GM23248 (cell line): ENCODE measurements around the gene SRPK2. TPM values are rescaled to one million over a fixed set of nuclear protein-coding genes. Genes with fewer than 3 reads are reported as not detected.
"Not testable (repeated sequence)": the region's sequence is repeated elsewhere in the genome, so short reads cannot be mapped to it uniquely, and the experiment has no call there.

Experiments used
- DNase-seq: peaks from one replicate; pipeline ENCODE4 v3.0.0-alpha.2; 2015
- H2AFZ ChIP-seq: fragments of 200-600 bp; sonication (generic); 2 replicates; pipeline ENCODE4 v1.6.1; 2016; ENCODE audit warnings: antibody characterized with exemption
- H3F3A ChIP-seq: fragments of 200-600 bp; sonication (generic); 2 replicates; pipeline ENCODE4 v1.6.1; 2016; ENCODE audit warnings: mild to moderate bottlenecking, antibody characterized with exemption, mixed run types; ENCODE audit not compliant: insufficient read depth
- H3K27ac ChIP-seq: fragments of 200-600 bp; sonication (generic); 2 replicates; pipeline ENCODE4 v1.5.1; 2016; ENCODE audit warnings: mild to moderate bottlenecking
- H3K27me3 ChIP-seq: fragments of 200-600 bp; sonication (generic); replicated peaks from 2 replicates; pipeline ENCODE4 v1.6.1; 2016; ENCODE audit warnings: mild to moderate bottlenecking; ENCODE audit not compliant: insufficient read depth
- H3K36me3 ChIP-seq: fragments of 200-600 bp; sonication (generic); 2 replicates; pipeline ENCODE4 v1.6.1; 2016; ENCODE audit warnings: low read depth, mild to moderate bottlenecking
- H3K4me1 ChIP-seq: fragments of 200-600 bp; sonication (generic); 2 replicates; pipeline ENCODE4 v1.6.1; 2016; ENCODE audit warnings: mild to moderate bottlenecking; ENCODE audit not compliant: insufficient read depth
- H3K4me2 ChIP-seq: fragments of 200-600 bp; sonication (generic); one replicate; pipeline ENCODE4 v1.6.1; 2016; ENCODE audit warnings: mild to moderate bottlenecking; ENCODE audit not compliant: unreplicated experiment
- H3K4me3 ChIP-seq: fragments of 200-600 bp; sonication (generic); 2 replicates; pipeline ENCODE4 v1.5.1; 2016; ENCODE audit warnings: mild to moderate bottlenecking
- H3K79me2 ChIP-seq: fragments of 200-600 bp; sonication (generic); 2 replicates; pipeline ENCODE4 v1.6.1; 2016; ENCODE audit warnings: mild to moderate bottlenecking; ENCODE audit not compliant: insufficient read depth
- H3K9ac ChIP-seq: fragments of 200-600 bp; sonication (generic); 2 replicates; pipeline ENCODE4 v1.6.1; 2016; ENCODE audit warnings: mild to moderate bottlenecking
- H3K9me2 ChIP-seq: fragments of 200-600 bp; sonication (generic); 2 replicates; pipeline ENCODE4 v1.6.1; 2016; ENCODE audit warnings: mixed run types, mild to moderate bottlenecking, moderate library complexity; ENCODE audit not compliant: insufficient read depth
- H3K9me3 ChIP-seq: fragments of 200-600 bp; sonication (generic); one replicate; pipeline ENCODE4 v1.6.1; 2017; ENCODE audit warnings: low read depth
- H4K20me1 ChIP-seq: fragments of 200-600 bp; sonication (generic); 2 replicates; pipeline ENCODE4 v1.6.0; 2016; ENCODE audit not compliant: insufficient read depth
- EZH2 ChIP-seq: fragments of 200-600 bp; sonication (generic); IDR thresholded peaks from 2 replicates; pipeline ENCODE4 v1.6.1; 2018; ENCODE audit warnings: antibody characterized with exemption, mild to moderate bottlenecking; ENCODE audit not compliant: insufficient read depth, poor library complexity, severe bottlenecking
- EZH2phosphoT487 ChIP-seq: fragments of 200-600 bp; sonication (generic); IDR thresholded peaks from 2 replicates; pipeline ENCODE4 v1.6.1; 2018; ENCODE audit warnings: antibody characterized with exemption, moderate library complexity, mild to moderate bottlenecking, low read depth; ENCODE audit not compliant: insufficient read depth
- WGBS, 2 experiments: methylation state at CpG; one replicate each; pipeline ENCODE4 v1.1.6; 2015 to 2017; ENCODE audit warnings: low lambda C conversion rate in 2 of 2, low coverage in 1 of 2; ENCODE audit errors: missing lambda C conversion rate in 2 of 2; 5-methylcytosine and 5-hydroxymethylcytosine counted together
- in situ Hi-C: fragments of 300-500 bp; cut with MboI; formaldehyde crosslinking; loops from 2 replicates; pipeline ENCODE4 v1.15.0; 2020
- polyA plus RNA-seq: library from polyadenylated mRNA; unstranded; fragments of >200 nt; fragmentation: Nextera tagmentation; extraction: Ambion mirVana; gene quantifications from 2 replicates; pipeline ENCODE4 v1.2.1, GENCODE V29; 2016
- total RNA-seq: library from RNA; depleted of rRNA; stranded (reverse); fragments of >200 nt; shearing (Covaris generic); gene quantifications from 2 replicates; pipeline ENCODE4 v1.2.3, GENCODE V29; 2014

Gene SRPK2
- total and polyA plus RNA-seq, 2 experiments from 2014 or later: 53.1 to 85.2 TPM

DNA sequence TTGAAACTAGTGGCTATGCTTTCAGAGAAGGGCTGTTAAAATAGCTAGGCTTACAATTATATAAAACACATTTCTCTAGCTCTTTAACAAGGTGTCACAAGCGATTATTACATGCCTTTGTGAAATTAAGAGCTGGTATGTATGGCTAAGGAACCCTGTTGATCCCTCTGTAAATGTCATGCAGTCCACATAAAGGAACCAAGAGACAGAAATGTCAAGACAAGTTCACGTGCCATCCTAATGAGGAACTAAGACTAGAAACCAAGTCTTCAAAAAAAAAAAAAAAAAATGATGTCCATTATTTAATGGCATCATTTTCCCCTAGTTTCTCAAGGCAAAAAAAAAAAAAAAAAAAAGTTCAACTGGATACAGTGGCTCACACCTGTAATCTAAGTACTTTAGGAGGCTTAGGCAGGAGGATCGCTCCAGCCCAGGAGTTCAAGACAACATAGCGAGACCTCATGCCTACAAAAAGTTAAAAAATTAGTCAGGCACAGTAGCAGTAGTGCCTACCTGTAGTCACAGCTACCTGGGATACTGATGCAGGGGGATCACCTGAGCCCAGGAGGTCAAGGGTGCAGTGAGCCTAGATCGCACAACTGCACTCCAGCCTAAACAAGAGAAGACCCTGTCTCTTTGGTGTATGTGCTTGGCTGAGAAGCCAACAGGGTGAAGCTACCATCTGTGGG is 63.4 kb downstream of the SRPK2 start:
- Histone ChIP-seq H3K27me3 (no peaks in the 10 kb centered on the region), H3K4me3 (no peak overlapping the region), H2AFZ (no peak overlapping the region), H3K4me1 (no peaks in the 10 kb centered on the region), H3K9me2 (no peaks in the 10 kb centered on the region), H3F3A (no peaks in the 10 kb centered on the region), H4K20me1 (peaks cover 30% of the 10 kb centered on the region; the same call in 1 of the 2 replicates), H3K27ac (no peak overlapping the region), H3K4me2 (no peak overlapping the region), H3K9ac (no peak overlapping the region), H3K79me2 (peaks cover 100% of the 10 kb centered on the region), H3K36me3 (no peaks in the 10 kb centered on the region), H3K9me3 (no peaks in the 10 kb centered on the region)
- no peak for DNase-seq
- in situ Hi-C loops: no loop called here
- WGBS, 2 experiments: 76 to 79% methylated on average over 5 of the region's 5 CpGs
- TF ChIP-seq EZH2phosphoT487 (no peak), EZH2 (no peak)

DNA sequence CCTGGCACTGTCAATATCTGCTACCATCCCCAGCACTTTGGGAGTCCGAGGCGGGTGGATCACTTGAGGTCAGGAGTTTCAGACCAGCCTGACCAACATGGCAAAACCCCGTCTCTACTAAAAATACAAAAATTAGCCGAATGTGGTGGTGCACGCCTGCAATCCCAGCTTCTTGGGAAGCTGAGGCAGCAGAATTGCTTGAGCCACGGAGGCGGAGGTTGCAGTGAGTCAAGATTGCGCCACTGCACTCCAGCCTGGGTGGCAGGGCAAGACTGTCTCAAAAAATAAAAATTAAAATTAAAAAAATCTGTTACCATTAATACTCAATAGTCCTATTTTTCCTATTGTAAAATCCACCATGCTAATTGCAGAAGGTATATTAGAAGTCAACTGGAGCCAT is 64.1 kb downstream of the SRPK2 start:
- H2AFZ ChIP-seq, H3K9me2 ChIP-seq, H3K4me1 ChIP-seq, H3K27ac ChIP-seq, H3K36me3 ChIP-seq, H3K4me2 ChIP-seq, in situ Hi-C loops, H3K27me3 ChIP-seq, H3K9ac ChIP-seq, H3F3A ChIP-seq, H3K9me3 ChIP-seq, DNase-seq, H3K4me3 ChIP-seq: not testable (repeated sequence)
- Histone ChIP-seq H3K79me2 (peaks cover 100% of the 10 kb centered on the region), H4K20me1 (peaks cover 35% of the 10 kb centered on the region; the same call in 1 of the 2 replicates)
- 97 to 98% methylated on average over 8 of the region's 8 CpGs for WGBS, 2 experiments

DNA sequence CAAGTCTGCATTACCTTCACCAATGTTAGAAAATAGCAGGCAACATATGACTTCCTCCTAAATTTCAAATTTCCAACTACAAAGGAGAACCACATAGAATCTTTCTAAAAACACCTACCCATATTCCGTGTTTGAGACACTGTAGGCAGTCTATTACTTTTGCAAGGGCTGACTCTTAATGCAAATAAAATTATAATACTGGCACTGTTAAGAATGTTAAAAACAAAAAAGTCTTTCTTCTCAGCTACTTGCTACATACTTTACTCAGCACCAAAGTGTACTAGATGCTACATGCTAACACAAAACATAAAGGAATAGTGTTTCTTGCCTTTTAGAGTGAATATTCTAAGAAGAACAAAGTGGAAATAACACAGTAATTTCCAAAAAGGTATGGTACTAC is 65.4 kb downstream of the SRPK2 start:
- in situ Hi-C loops: no loop called here

DNA sequence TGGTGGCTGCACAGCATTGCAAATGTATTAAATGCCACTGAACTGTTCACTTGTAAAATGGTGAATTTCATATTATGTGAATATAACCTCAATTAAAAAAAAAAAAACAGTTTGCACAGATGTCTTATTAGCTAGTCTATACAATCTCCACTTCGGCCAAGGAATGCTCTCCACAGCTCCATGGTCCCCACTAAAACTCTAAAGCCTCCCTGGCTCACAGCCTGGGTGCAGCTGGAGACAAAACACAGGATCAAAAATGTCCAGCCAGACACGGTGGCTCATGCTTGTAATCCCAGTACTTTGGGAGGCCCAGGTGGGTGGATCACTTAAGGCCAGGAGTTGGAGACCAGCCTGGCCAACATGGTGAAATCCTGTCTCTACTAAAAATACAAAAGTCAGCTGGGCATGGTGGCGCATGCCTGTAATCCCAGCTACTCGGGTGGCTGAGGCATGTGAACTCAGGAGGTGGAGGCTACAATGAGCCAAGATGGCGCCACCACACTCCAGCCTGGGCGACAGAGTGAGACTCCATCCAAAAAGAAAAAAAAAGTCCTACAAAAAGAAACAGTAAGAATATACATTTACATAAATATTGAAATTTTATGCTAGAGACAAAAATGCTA is 66.0 kb downstream of the SRPK2 start:
- TF ChIP-seq EZH2: no peak
- TF ChIP-seq EZH2phosphoT487: no peak
- no peak overlapping the region for H3K4me3 ChIP-seq

More for the DNA sequence above, 65.4 kb downstream of the SRPK2 start:
- H3K36me3 ChIP-seq: no peaks in the 10 kb centered on the region
- H3K9me2 ChIP-seq: no peaks in the 10 kb centered on the region
- DNase-seq: no peak
- 95 to 100% methylated on average over 1 of the region's 1 CpG for WGBS, 2 experiments
- no peak overlapping the region for H3K4me2 ChIP-seq
- no peaks in the 10 kb centered on the region for H3K27me3 ChIP-seq
- no peak overlapping the region for H3K9ac ChIP-seq
- peaks cover 39% of the 10 kb centered on the region; the same call in 1 of the 2 replicates for H4K20me1 ChIP-seq
- no peaks in the 10 kb centered on the region for H3F3A ChIP-seq
- H3K27ac ChIP-seq: no peak overlapping the region
- TF ChIP-seq EZH2phosphoT487: no peak
- TF ChIP-seq EZH2: no peak
- no peak overlapping the region for H3K4me3 ChIP-seq
- H2AFZ ChIP-seq: no peak overlapping the region
- H3K4me1 ChIP-seq: no peaks in the 10 kb centered on the region
- peaks cover 100% of the 10 kb centered on the region for H3K79me2 ChIP-seq
- H3K9me3 ChIP-seq: no peaks in the 10 kb centered on the region

More for the DNA sequence above, 66.0 kb downstream of the SRPK2 start:
- Histone ChIP-seq H3K9ac (no peak overlapping the region), H3F3A (no peaks in the 10 kb centered on the region), H4K20me1 (peaks cover 40% of the 10 kb centered on the region; the same call in 1 of the 2 replicates), H3K79me2 (peaks cover 100% of the 10 kb centered on the region), H2AFZ (no peak overlapping the region), H3K27me3 (no peaks in the 10 kb centered on the region), H3K9me2 (no peaks in the 10 kb centered on the region), H3K27ac (no peak overlapping the region), H3K9me3 (no peaks in the 10 kb centered on the region), H3K36me3 (no peaks in the 10 kb centered on the region), H3K4me1 (no peaks in the 10 kb centered on the region), H3K4me2 (no peak overlapping the region)
- in situ Hi-C loops: no loop called here
- no peak for DNase-seq
- 70 to 75% methylated on average over 6 of the region's 6 CpGs for WGBS, 2 experiments
